ENCODE data around the gene GALNT9. TPM values are rescaled to one million over a fixed set of nuclear protein-coding genes. Genes with fewer than 3 reads are reported as not detected.

Gene GALNT9
- total RNA-seq, 1 experiment from 2014 or later, result 0.44 TPM

- Histone ChIP-seq H3K4me2 (ENCODE audit: low read length) (no peak overlapping the region), H4K20me1 (ENCODE audit: low read length) (no peaks in the 10 kb centered on the region), H3K9me2 (replicated peaks; ENCODE audit: low read length) (no peaks in the 10 kb centered on the region), H3K36me3 (ENCODE audit: low read depth, low read length) (no peaks in the 10 kb centered on the region), H3K79me2 (ENCODE audit: low read length) (no peaks in the 10 kb centered on the region), H3K9ac (ENCODE audit: low read length) (no peak overlapping the region), H3K4me1 (ENCODE audit: insufficient read depth, low read length) (peaks cover 3% of the 10 kb centered on the region), H2AFZ (ENCODE audit: low read length) (no peak overlapping the region), H3K9me3 (ENCODE audit: low read length) (no peaks in the 10 kb centered on the region), H3K4me3 (ENCODE audit: low read length) (no peak overlapping the region), H3F3A (ENCODE audit: low read length, unreplicated experiment) (no peaks in the 10 kb centered on the region), H3K27ac (ENCODE audit: low read length) (no peak overlapping the region), H3K27me3 (ENCODE audit: low read length) (peaks cover 85% of the 10 kb centered on the region)
- intact Hi-C loops (cut with micrococcal nuclease), result no loop called here
- ChIA-PET POLR2A (ENCODE audit: unreplicated experiment) (no interaction called here), CTCF (no interaction called here)
- BruUV-seq (replicated peaks), result no TSS peak
- DNase-seq (no peak), ATAC-seq (no peak)
- TF ChIP-seq EZH2phosphoT487 (IDR thresholded peaks at IDR 0.05; ENCODE audit: borderline replicate concordance, low read length), result no peak
- TF ChIP-seq, protein P1, sequence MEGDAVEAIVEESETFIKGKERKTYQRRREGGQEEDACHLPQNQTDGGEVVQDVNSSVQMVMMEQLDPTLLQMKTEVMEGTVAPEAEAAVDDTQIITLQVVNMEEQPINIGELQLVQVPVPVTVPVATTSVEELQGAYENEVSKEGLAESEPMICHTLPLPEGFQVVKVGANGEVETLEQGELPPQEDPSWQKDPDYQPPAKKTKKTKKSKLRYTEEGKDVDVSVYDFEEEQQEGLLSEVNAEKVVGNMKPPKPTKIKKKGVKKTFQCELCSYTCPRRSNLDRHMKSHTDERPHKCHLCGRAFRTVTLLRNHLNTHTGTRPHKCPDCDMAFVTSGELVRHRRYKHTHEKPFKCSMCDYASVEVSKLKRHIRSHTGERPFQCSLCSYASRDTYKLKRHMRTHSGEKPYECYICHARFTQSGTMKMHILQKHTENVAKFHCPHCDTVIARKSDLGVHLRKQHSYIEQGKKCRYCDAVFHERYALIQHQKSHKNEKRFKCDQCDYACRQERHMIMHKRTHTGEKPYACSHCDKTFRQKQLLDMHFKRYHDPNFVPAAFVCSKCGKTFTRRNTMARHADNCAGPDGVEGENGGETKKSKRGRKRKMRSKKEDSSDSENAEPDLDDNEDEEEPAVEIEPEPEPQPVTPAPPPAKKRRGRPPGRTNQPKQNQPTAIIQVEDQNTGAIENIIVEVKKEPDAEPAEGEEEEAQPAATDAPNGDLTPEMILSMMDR (conservative IDR thresholded peaks at IDR 0.05; ENCODE audit: low read depth, low read length), result no peak
- TF ChIP-seq EZH2 (IDR thresholded peaks at IDR 0.05; ENCODE audit: low read length, unreplicated experiment), result no peak
Observed at GRCh38 chr12:132333273-132333672, 3.9 kb upstream of the GALNT9 start.

- Histone ChIP-seq H3K4me3 (ENCODE audit: low read length) (no peak overlapping the region), H3K9me2 (replicated peaks; ENCODE audit: low read length) (no peaks in the 10 kb centered on the region), H3K79me2 (ENCODE audit: low read length) (no peaks in the 10 kb centered on the region), H2AFZ (ENCODE audit: low read length) (no peak overlapping the region), H3K27ac (ENCODE audit: low read length) (no peak overlapping the region), H3F3A (ENCODE audit: low read length, unreplicated experiment) (no peaks in the 10 kb centered on the region), H3K4me2 (ENCODE audit: low read length) (no peak overlapping the region), H3K27me3 (ENCODE audit: low read length) (peaks cover 58% of the 10 kb centered on the region), H3K4me1 (ENCODE audit: insufficient read depth, low read length) (peaks cover 19% of the 10 kb centered on the region), H3K36me3 (ENCODE audit: low read depth, low read length) (no peaks in the 10 kb centered on the region), H4K20me1 (ENCODE audit: low read length) (no peaks in the 10 kb centered on the region), H3K9ac (ENCODE audit: low read length) (no peak overlapping the region), H3K9me3 (ENCODE audit: low read length) (no peaks in the 10 kb centered on the region)
- ChIA-PET CTCF (no interaction called here), POLR2A (ENCODE audit: unreplicated experiment) (interaction anchor here (0.7 kb wide), 1 partner anchor 131 kb away, joined by 5 read pairs; no protein-coding TSS in a partner anchor)
- no TSS peak for BruUV-seq (replicated peaks)
- DNase-seq (no peak), ATAC-seq (no peak)
- intact Hi-C loops (cut with micrococcal nuclease), result no loop called here
- TF ChIP-seq EZH2 (IDR thresholded peaks at IDR 0.05; ENCODE audit: low read length, unreplicated experiment) (no peak), EZH2phosphoT487 (IDR thresholded peaks at IDR 0.05; ENCODE audit: borderline replicate concordance, low read length) (no peak)
- TF ChIP-seq, protein P1 (conservative IDR thresholded peaks at IDR 0.05; ENCODE audit: low read depth, low read length), result no peak
Observed at GRCh38 chr12:132330549-132330881, 1.1 kb upstream of the GALNT9 start.

- intact Hi-C loops (cut with micrococcal nuclease), result loop anchor here (5.0 kb wide), 1 partner anchor 43 kb away; no protein-coding TSS in a partner anchor
- H3K4me2 ChIP-seq (ENCODE audit: low read length), result no peak overlapping the region
- H3K4me3 ChIP-seq (ENCODE audit: low read length), result no peak overlapping the region
- ChIA-PET POLR2A (ENCODE audit: unreplicated experiment) (interaction anchor here (0.7 kb wide), 1 partner anchor 132 kb away, joined by 5 read pairs; no protein-coding TSS in a partner anchor), CTCF (interaction anchor here (0.6 kb wide), 1 partner anchor 500 kb away, joined by 6 read pairs; no protein-coding TSS in a partner anchor)
- no peak for DNase-seq
- H3K9ac ChIP-seq (ENCODE audit: low read length), result no peak overlapping the region
- H3F3A ChIP-seq (ENCODE audit: low read length, unreplicated experiment), result no peaks in the 10 kb centered on the region
- no peaks in the 10 kb centered on the region for H3K36me3 ChIP-seq (ENCODE audit: low read depth, low read length)
- peaks cover 19% of the 10 kb centered on the region for H3K4me1 ChIP-seq (ENCODE audit: insufficient read depth, low read length)
- BruUV-seq (replicated peaks), result no TSS peak
- no peak for ATAC-seq
- H2AFZ ChIP-seq (ENCODE audit: low read length), result no peak overlapping the region
- no peaks in the 10 kb centered on the region for H4K20me1 ChIP-seq (ENCODE audit: low read length)
- no peaks in the 10 kb centered on the region for H3K9me2 ChIP-seq (replicated peaks; ENCODE audit: low read length)
- H3K27me3 ChIP-seq (ENCODE audit: low read length), result peaks cover 52% of the 10 kb centered on the region
- H3K79me2 ChIP-seq (ENCODE audit: low read length), result no peaks in the 10 kb centered on the region
- no peaks in the 10 kb centered on the region for H3K9me3 ChIP-seq (ENCODE audit: low read length)
- no peak overlapping the region for H3K27ac ChIP-seq (ENCODE audit: low read length)
- TF ChIP-seq EZH2 (IDR thresholded peaks at IDR 0.05; ENCODE audit: low read length, unreplicated experiment) (no peak), EZH2phosphoT487 (IDR thresholded peaks at IDR 0.05; ENCODE audit: borderline replicate concordance, low read length) (no peak)
- TF ChIP-seq, protein P1 (conservative IDR thresholded peaks at IDR 0.05; ENCODE audit: low read depth, low read length), result no peak
Observed at GRCh38 chr12:132329720-132330548, 545 bp upstream of the GALNT9 start.
